ENCODE data around the gene TRIB2. TPM values are rescaled to one million over a fixed set of nuclear protein-coding genes. Genes with fewer than 3 reads are reported as not detected.

TRIB2 gene
- total and polyA plus RNA-seq, 2 experiments from 2014 or later = 42.3 to 73.2 TPM

DNA sequence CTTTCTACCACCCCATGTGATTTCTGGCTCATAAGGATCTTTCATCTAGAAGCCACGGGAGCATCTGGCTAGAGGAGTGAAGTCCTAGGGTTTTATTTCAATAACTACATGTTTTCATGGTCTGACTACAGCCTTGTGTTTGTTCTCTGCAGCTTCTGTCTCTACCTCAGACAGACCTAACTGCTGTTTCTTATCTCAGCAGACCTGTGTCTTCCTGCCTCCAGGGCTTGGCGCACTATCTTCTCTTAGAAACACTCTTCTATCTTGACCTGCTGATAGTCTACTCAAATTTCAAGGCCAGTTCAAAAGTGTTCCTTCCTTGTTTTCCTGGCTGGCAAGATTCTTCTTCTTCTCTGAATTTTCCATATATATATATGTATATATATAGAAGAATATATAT is 11.0 kb upstream of the TRIB2 start:
- Histone ChIP-seq H3K9me3 (ENCODE audit: low read depth) (no peaks in the 10 kb centered on the region), H3K4me1 (ENCODE audit: low read depth) (no peaks in the 10 kb centered on the region), H3K36me3 (no peaks in the 10 kb centered on the region), H3K4me3 (no peak overlapping the region), H3K27me3 (no peaks in the 10 kb centered on the region), H3K27ac (no peak overlapping the region)
- no peak for DNase-seq (ENCODE audit: low read depth in 1 of 2, low spot score in 1 of 2)
- no peak for TF ChIP-seq CTCF (IDR thresholded peaks at IDR 0.05; ENCODE audit: low read depth, low read length)

GRCh38 chr2:12708508-12709206 is 8.1 kb upstream of the TRIB2 start:
- Histone ChIP-seq H3K27me3 (no peaks in the 10 kb centered on the region), H3K36me3 (no peaks in the 10 kb centered on the region), H3K27ac (no peak overlapping the region), H3K4me3 (no peak overlapping the region), H3K4me1 (ENCODE audit: low read depth) (no peaks in the 10 kb centered on the region), H3K9me3 (ENCODE audit: low read depth) (no peaks in the 10 kb centered on the region)
- no peak for DNase-seq (ENCODE audit: low read depth in 1 of 2, low spot score in 1 of 2)
- TF ChIP-seq CTCF (IDR thresholded peaks at IDR 0.05; ENCODE audit: low read depth, low read length) = no peak

GRCh38 chr2:12709207-12709522 is 7.6 kb upstream of the TRIB2 start:
- H3K4me1 ChIP-seq (ENCODE audit: low read depth) = no peaks in the 10 kb centered on the region

GRCh38 chr2:12710301-12710700 is 6.4 kb upstream of the TRIB2 start:
- peaks cover 7% of the 10 kb centered on the region for H3K4me1 ChIP-seq (ENCODE audit: low read depth)
- H3K27ac ChIP-seq = no peak overlapping the region
- H3K36me3 ChIP-seq = no peaks in the 10 kb centered on the region
- no peak for TF ChIP-seq CTCF (IDR thresholded peaks at IDR 0.05; ENCODE audit: low read depth, low read length)
- DNase-seq (ENCODE audit: low read depth in 1 of 2, low spot score in 1 of 2) = no peak
- H3K4me3 ChIP-seq = no peak overlapping the region
- H3K27me3 ChIP-seq = no peaks in the 10 kb centered on the region
- H3K9me3 ChIP-seq (ENCODE audit: low read depth) = no peaks in the 10 kb centered on the region

More at GRCh38 chr2:12709207-12709522, 7.6 kb upstream of the TRIB2 start:
- H3K27me3 ChIP-seq = no peaks in the 10 kb centered on the region
- no peak for TF ChIP-seq CTCF (IDR thresholded peaks at IDR 0.05; ENCODE audit: low read depth, low read length)
- DNase-seq (ENCODE audit: low read depth in 1 of 2, low spot score in 1 of 2) = no peak
- no peak overlapping the region for H3K27ac ChIP-seq
- no peaks in the 10 kb centered on the region for H3K9me3 ChIP-seq (ENCODE audit: low read depth)
- H3K4me3 ChIP-seq = no peak overlapping the region
- H3K36me3 ChIP-seq = no peaks in the 10 kb centered on the region

GRCh38 chr2:12711339-12711738 is 5.4 kb upstream of the TRIB2 start:
- H3K36me3 ChIP-seq = no peaks in the 10 kb centered on the region
- TF ChIP-seq CTCF (IDR thresholded peaks at IDR 0.05; ENCODE audit: low read depth, low read length) = no peak
- H3K9me3 ChIP-seq (ENCODE audit: low read depth) = no peaks in the 10 kb centered on the region
- no peak overlapping the region for H3K4me3 ChIP-seq
- no peaks in the 10 kb centered on the region for H3K27me3 ChIP-seq
- no peak for DNase-seq (ENCODE audit: low read depth in 1 of 2, low spot score in 1 of 2)
- H3K4me1 ChIP-seq (ENCODE audit: low read depth) = peaks cover 12% of the 10 kb centered on the region
- H3K27ac ChIP-seq = no peak overlapping the region

Data from cardiac muscle cell (in vitro differentiated cells and primary cell).